ENCODE results near the gene JMJD1C.

The JMJD1C gene

GRCh38 chr10:63255316-63255715, 210.5 kb downstream of the JMJD1C start:
- TF ChIP-seq EZH2phosphoT487 (IDR thresholded peaks at IDR 0.05; ENCODE audit: borderline replicate concordance): no peak
- TF ChIP-seq, protein P1, sequence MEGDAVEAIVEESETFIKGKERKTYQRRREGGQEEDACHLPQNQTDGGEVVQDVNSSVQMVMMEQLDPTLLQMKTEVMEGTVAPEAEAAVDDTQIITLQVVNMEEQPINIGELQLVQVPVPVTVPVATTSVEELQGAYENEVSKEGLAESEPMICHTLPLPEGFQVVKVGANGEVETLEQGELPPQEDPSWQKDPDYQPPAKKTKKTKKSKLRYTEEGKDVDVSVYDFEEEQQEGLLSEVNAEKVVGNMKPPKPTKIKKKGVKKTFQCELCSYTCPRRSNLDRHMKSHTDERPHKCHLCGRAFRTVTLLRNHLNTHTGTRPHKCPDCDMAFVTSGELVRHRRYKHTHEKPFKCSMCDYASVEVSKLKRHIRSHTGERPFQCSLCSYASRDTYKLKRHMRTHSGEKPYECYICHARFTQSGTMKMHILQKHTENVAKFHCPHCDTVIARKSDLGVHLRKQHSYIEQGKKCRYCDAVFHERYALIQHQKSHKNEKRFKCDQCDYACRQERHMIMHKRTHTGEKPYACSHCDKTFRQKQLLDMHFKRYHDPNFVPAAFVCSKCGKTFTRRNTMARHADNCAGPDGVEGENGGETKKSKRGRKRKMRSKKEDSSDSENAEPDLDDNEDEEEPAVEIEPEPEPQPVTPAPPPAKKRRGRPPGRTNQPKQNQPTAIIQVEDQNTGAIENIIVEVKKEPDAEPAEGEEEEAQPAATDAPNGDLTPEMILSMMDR (conservative IDR thresholded peaks at IDR 0.05; ENCODE audit: low read length): no peak
- Histone ChIP-seq H3K27me3 (ENCODE audit: insufficient read depth, low read length, poor library complexity, severe bottlenecking) (no peaks in the 10 kb centered on the region), H4K20me1 (ENCODE audit: insufficient read depth, low read length, poor library complexity, severe bottlenecking) (peaks cover 81% of the 10 kb centered on the region), H3K79me2 (ENCODE audit: insufficient read depth, low read length) (peaks cover 100% of the 10 kb centered on the region), H3K36me3 (ENCODE audit: insufficient read depth, low read length) (0 out of 2 replicates have a peak, but pooled peaks cover 2% of the 10 kb centered on the region), H3K4me3 (ENCODE audit: low read length, poor library complexity, severe bottlenecking) (no peak overlapping the region), H3F3A (ENCODE audit: low read depth) (no peaks in the 10 kb centered on the region), H2AFZ (ENCODE audit: low read length) (no peak overlapping the region), H3K4me1 (ENCODE audit: insufficient read depth, low read length, poor library complexity, severe bottlenecking) (peaks cover 38% of the 10 kb centered on the region), H3K4me2 (ENCODE audit: low read depth, low read length, poor library complexity, severe bottlenecking) (no peak overlapping the region), H3K9me2 (replicated peaks; ENCODE audit: low read depth, low read length) (no peaks in the 10 kb centered on the region), H3K9ac (ENCODE audit: low read depth, low read length, poor library complexity, severe bottlenecking) (no peak overlapping the region), H3K9me3 (ENCODE audit: insufficient read depth, low read depth, low read length) (no peaks in the 10 kb centered on the region)

DNA sequence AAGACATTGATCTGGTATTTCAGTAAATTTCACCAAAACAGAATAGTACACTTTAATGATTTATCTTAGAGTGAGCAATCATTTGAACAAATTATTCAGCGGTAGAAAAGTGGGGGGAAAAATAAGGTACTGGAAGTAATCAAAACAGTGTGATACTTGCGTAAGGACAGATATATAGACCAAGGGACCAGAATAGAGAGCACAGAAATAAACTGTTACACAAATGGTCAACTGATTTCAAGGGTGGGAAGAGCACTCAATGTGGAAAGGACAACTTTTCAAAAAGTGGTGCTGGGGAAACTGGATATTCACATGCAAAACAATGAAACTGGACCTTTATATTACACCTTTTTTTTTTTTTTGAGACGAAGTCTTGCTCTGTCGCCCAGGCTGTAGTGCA, 212.7 kb downstream of the JMJD1C start:
- Histone ChIP-seq H3K36me3 (ENCODE audit: insufficient read depth, low read length) (peaks cover 2% of the 10 kb centered on the region; the same call in 1 of the 2 replicates), H3K4me1 (ENCODE audit: insufficient read depth, low read length, poor library complexity, severe bottlenecking) (peaks cover 15% of the 10 kb centered on the region), H2AFZ (ENCODE audit: low read length) (no peak overlapping the region), H3K9me3 (ENCODE audit: insufficient read depth, low read depth, low read length) (no peaks in the 10 kb centered on the region), H3K9ac (ENCODE audit: low read depth, low read length, poor library complexity, severe bottlenecking) (no peak overlapping the region), H3K27me3 (ENCODE audit: insufficient read depth, low read length, poor library complexity, severe bottlenecking) (no peaks in the 10 kb centered on the region), H3K4me3 (ENCODE audit: low read length, poor library complexity, severe bottlenecking) (no peak overlapping the region), H3K4me2 (ENCODE audit: low read depth, low read length, poor library complexity, severe bottlenecking) (peak overlapping the region; percentile 18), H4K20me1 (ENCODE audit: insufficient read depth, low read length, poor library complexity, severe bottlenecking) (peaks cover 68% of the 10 kb centered on the region), H3F3A (ENCODE audit: low read depth) (no peaks in the 10 kb centered on the region), H3K79me2 (ENCODE audit: insufficient read depth, low read length) (peaks cover 98% of the 10 kb centered on the region), H3K9me2 (replicated peaks; ENCODE audit: low read depth, low read length) (no peaks in the 10 kb centered on the region)
- TF ChIP-seq EZH2phosphoT487 (IDR thresholded peaks at IDR 0.05; ENCODE audit: borderline replicate concordance): no peak
- TF ChIP-seq, protein P1 (conservative IDR thresholded peaks at IDR 0.05; ENCODE audit: low read length): no peak

- H4K20me1 ChIP-seq (ENCODE audit: insufficient read depth, low read length, poor library complexity, severe bottlenecking): peaks cover 61% of the 10 kb centered on the region
- TF ChIP-seq, protein P1 (conservative IDR thresholded peaks at IDR 0.05; ENCODE audit: low read length): no peak
- TF ChIP-seq EZH2phosphoT487 (IDR thresholded peaks at IDR 0.05; ENCODE audit: borderline replicate concordance): no peak
These were observed 213.5 kb downstream of the JMJD1C start for GRCh38 chr10:63252095-63252762.

More at GRCh38 chr10:63252095-63252762, 213.5 kb downstream of the JMJD1C start:
- peaks cover 2% of the 10 kb centered on the region; the same call in 1 of the 2 replicates for H3K36me3 ChIP-seq (ENCODE audit: insufficient read depth, low read length)
- no peaks in the 10 kb centered on the region for H3K9me2 ChIP-seq (replicated peaks; ENCODE audit: low read depth, low read length)
- H3F3A ChIP-seq (ENCODE audit: low read depth): no peaks in the 10 kb centered on the region
- peaks cover 98% of the 10 kb centered on the region for H3K79me2 ChIP-seq (ENCODE audit: insufficient read depth, low read length)
- peak overlapping the region; percentile 18 for H3K4me2 ChIP-seq (ENCODE audit: low read depth, low read length, poor library complexity, severe bottlenecking)
- no peaks in the 10 kb centered on the region for H3K9me3 ChIP-seq (ENCODE audit: insufficient read depth, low read depth, low read length)
- no peak overlapping the region for H3K9ac ChIP-seq (ENCODE audit: low read depth, low read length, poor library complexity, severe bottlenecking)
- no peaks in the 10 kb centered on the region for H3K27me3 ChIP-seq (ENCODE audit: insufficient read depth, low read length, poor library complexity, severe bottlenecking)
- H2AFZ ChIP-seq (ENCODE audit: low read length): no peak overlapping the region
- peaks cover 12% of the 10 kb centered on the region for H3K4me1 ChIP-seq (ENCODE audit: insufficient read depth, low read length, poor library complexity, severe bottlenecking)
- H3K4me3 ChIP-seq (ENCODE audit: low read length, poor library complexity, severe bottlenecking): no peak overlapping the region

Data from Loucy (cell line).